ENCODE data around the gene NIT1.

Gene NIT1

DNA sequence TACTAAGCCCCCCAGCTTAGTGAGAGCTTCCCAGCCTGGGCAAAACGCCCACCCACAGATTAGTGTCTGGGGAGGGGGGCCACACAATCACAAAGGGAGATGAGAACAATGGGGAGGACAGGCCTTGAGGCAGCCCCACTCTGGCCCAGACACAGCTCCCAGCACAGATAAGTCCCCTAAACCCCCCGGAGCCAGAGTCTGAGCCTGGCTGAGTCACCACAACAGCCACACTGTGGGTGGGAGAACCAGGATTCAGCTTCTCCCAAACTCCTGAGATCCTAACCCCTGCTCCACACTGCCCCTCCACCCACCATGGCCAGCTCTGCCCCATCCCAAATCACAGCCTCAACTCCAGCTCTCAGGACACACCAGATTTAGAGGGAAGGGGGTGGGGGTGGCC is 32.7 kb upstream of the NIT1 start:
- in situ Hi-C loops (cut with MboI; ENCODE audit: low sequenced_read_pairs, unreplicated experiment): no loop called here
- DNase-seq (ENCODE audit: low spot score): no peak
- TF ChIP-seq, protein P1, sequence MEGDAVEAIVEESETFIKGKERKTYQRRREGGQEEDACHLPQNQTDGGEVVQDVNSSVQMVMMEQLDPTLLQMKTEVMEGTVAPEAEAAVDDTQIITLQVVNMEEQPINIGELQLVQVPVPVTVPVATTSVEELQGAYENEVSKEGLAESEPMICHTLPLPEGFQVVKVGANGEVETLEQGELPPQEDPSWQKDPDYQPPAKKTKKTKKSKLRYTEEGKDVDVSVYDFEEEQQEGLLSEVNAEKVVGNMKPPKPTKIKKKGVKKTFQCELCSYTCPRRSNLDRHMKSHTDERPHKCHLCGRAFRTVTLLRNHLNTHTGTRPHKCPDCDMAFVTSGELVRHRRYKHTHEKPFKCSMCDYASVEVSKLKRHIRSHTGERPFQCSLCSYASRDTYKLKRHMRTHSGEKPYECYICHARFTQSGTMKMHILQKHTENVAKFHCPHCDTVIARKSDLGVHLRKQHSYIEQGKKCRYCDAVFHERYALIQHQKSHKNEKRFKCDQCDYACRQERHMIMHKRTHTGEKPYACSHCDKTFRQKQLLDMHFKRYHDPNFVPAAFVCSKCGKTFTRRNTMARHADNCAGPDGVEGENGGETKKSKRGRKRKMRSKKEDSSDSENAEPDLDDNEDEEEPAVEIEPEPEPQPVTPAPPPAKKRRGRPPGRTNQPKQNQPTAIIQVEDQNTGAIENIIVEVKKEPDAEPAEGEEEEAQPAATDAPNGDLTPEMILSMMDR (IDR thresholded peaks at IDR 0.05; ENCODE audit: borderline replicate concordance, control extremely low read depth, extremely low read depth, insufficient read depth, missing control alignments): no peak

GRCh38 chr1:161086457-161086856 is 31.4 kb upstream of the NIT1 start:
- DNase-seq (ENCODE audit: low spot score): no peak
- in situ Hi-C loops (cut with MboI; ENCODE audit: low sequenced_read_pairs, unreplicated experiment): no loop called here
- TF ChIP-seq, protein P1 (IDR thresholded peaks at IDR 0.05; ENCODE audit: borderline replicate concordance, control extremely low read depth, extremely low read depth, insufficient read depth, missing control alignments): no peak

DNA sequence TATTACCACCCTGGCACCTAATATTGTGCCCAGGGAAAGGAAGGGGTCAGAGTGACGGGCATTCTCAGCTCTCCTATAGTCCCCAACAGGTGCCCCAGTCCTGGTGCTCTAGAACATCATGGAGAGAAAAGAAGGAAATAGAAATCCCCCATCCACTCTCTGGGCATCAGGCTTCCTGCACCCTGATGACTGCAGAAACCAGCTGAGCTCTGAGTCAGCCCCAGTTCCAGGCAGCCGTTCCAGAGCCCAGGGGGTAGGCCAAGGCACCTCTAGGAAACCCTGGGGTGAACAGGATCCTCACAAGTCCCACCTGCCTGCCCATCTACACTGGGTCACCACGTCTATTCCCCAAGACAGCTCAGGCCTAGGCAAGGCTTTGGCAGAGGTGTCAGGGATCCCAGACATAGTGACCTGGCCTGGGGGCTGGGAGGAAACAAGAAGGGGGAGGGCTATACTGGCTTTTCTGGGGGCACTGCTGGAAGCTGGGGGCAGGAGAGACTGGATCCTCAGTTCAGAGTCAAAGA is 29.3 kb upstream of the NIT1 start:
- in situ Hi-C loops (cut with MboI; ENCODE audit: low sequenced_read_pairs, unreplicated experiment): no loop called here
- TF ChIP-seq, protein P1 (IDR thresholded peaks at IDR 0.05; ENCODE audit: borderline replicate concordance, control extremely low read depth, extremely low read depth, insufficient read depth, missing control alignments): no peak
- no peak for DNase-seq (ENCODE audit: low spot score)

DNA sequence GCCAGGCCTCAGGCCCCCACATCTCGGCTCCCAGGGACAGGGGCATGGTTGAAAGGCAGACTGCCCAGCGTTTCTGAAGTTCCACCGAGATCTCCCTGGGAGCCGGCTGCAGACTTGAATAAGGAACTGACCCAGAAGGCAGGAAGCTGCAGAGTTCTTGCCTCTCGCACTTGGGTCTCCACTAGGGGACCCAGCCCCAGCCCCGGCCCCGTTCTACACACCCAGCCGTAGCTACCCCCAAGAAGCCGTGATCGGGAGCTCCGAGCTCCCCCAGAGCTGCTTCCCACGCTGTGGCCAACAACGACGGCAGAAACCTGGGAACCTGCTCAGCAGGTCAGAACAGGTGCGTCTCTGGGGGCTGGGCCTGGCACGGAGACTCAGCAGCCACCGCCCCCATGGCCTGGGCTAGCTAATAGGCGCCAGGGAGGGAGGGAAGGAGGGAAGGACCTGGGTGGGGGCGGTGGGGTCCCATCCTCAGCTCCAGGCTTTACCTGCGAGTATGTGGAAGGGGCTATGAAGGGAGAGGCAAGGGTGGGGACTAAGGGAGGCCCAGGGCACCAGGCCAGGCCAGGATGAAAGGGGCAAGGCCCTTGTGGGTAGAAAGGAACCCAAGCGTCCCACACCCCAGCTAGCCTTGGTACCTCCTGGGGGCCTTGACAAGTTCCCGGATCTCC is 28.5 kb upstream of the NIT1 start, which contains the start of gene NECTIN4:
Gene NECTIN4 (minus strand): TSS at position 308 of the 674 bp plus-strand sequence. CDS start 262 bp downstream, at position 46.
- no peak for DNase-seq (ENCODE audit: low spot score)
- in situ Hi-C loops (cut with MboI; ENCODE audit: low sequenced_read_pairs, unreplicated experiment): no loop called here
- TF ChIP-seq, protein P1 (IDR thresholded peaks at IDR 0.05; ENCODE audit: borderline replicate concordance, control extremely low read depth, extremely low read depth, insufficient read depth, missing control alignments): no peak

- TF ChIP-seq, protein P1 (IDR thresholded peaks at IDR 0.05; ENCODE audit: borderline replicate concordance, control extremely low read depth, extremely low read depth, insufficient read depth, missing control alignments): no peak
- no peak for DNase-seq (ENCODE audit: low spot score)
- in situ Hi-C loops (cut with MboI; ENCODE audit: low sequenced_read_pairs, unreplicated experiment): loop anchor here (10.0 kb wide), 1 partner anchor 95 kb away; no protein-coding TSS in a partner anchor
Observed at GRCh38 chr1:161089938-161090337, 28.0 kb upstream of the NIT1 start.

DNA sequence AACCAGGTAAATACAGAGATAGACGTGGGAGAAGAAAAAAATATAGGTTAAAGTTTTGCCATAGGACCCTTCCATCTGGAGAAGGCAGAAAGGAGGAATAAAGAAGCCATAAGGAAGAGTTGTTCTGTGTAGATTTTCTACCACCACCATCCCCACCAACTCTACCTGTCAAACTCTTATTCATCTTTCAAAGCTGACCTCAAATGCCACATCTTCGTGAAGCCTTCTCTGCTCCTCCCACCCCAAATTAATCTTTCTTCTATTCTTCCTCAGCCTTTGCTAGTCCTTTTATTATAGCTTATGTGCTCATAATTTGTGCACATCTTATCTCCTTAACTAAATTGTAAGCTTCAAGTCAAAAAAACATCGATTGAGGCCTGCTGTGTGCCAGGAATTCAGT is 27.3 kb upstream of the NIT1 start:
- TF ChIP-seq, protein P1 (IDR thresholded peaks at IDR 0.05; ENCODE audit: borderline replicate concordance, control extremely low read depth, extremely low read depth, insufficient read depth, missing control alignments): no peak
- no peak for DNase-seq (ENCODE audit: low spot score)
- in situ Hi-C loops (cut with MboI; ENCODE audit: low sequenced_read_pairs, unreplicated experiment): loop anchor here (10.0 kb wide), 1 partner anchor 96 kb away; no protein-coding TSS in a partner anchor

All from GM13976 (cell line).